Embryonic facial prominence (tissue), 1 donor: ENCODE data around the gene SYTL5.

Source experiments
- DNase-seq: peaks from one replicate; pipeline ENCODE4 v3.0.0-alpha.2; 2016; ENCODE audit errors: extremely low spot score

Gene SYTL5

GRCh38 chrX:38089173-38089982, 83.0 kb downstream of the SYTL5 start:
- no peak for DNase-seq

DNA sequence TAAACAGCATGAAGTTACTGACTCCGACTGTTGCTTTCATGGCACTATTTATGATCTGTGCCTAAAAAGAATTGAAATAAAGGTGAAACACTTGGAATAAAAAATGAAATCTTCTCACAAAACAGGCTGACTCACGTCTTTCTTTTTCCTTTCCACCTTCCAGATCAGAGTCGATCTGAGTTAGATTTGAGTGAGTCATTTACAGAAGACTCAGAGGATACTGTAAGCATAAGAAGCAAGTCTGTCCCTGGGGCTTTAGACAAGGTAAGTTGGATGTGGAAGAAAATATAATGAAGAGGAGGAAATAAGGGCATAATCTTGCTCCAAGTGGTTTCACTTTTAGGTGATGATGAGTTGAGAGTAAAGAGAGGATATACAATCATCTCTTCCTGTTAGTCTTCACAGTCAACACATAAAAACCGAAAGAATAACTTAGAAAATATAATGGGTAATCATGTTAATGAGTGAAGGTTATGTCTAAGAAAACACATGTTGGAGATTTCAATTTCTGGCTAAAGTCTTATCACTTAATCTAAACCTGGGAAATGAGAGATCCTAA, 89.7 kb downstream of the SYTL5 start:
- no peak for DNase-seq

GRCh38 chrX:38099688-38100087, 93.3 kb downstream of the SYTL5 start:
- no peak for DNase-seq

GRCh38 chrX:38102240-38102639, 95.9 kb downstream of the SYTL5 start:
- no peak for DNase-seq

GRCh38 chrX:38102875-38103274, 96.5 kb downstream of the SYTL5 start:
- no peak for DNase-seq

DNA sequence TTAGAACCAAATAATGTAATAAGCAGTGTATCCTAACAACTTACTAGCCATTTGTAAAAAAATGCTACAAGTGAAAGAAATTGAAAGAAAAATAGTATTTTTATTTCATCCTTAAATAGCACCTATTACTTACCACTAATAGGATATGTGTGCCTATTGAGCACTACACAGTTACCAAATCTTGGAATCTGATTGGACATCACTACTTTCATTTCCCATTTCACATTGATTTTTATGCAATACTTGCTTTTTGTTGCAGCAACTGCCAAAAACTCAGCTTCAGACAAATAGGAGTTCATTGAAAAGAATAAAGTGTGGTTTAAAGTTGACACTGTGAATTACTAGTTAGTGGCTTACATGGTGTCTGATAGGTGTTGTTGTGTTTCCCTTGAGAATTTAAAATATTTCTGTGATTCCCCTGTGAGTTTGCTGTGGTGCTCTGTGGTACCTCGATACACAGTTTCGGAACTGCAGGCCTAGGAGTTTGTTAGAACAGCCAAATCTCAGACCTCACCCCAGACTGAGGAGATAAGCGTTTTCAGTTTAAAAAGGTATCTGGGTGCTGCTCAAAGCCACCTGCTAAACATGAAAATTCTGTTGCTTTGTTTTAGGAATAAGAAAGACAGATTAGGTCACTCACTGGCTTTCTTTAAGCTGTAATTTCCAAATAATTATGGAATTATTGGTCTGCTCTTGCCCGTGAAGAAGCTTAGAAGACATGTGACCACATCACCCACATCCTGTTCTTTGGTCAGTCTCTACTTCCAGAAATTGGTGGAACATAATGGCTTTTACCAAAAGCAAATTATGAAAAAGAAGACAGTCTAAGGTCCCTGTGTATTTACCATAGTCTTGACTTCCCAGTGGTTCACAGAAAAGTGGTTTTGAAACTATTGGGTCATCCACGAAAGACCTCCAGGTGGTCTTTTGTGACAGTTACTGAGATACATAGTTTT, 97.8 kb downstream of the SYTL5 start:
- DNase-seq: no peak

- no peak for DNase-seq
Observed at GRCh38 chrX:38105216-38105725, 98.9 kb downstream of the SYTL5 start.

DNA sequence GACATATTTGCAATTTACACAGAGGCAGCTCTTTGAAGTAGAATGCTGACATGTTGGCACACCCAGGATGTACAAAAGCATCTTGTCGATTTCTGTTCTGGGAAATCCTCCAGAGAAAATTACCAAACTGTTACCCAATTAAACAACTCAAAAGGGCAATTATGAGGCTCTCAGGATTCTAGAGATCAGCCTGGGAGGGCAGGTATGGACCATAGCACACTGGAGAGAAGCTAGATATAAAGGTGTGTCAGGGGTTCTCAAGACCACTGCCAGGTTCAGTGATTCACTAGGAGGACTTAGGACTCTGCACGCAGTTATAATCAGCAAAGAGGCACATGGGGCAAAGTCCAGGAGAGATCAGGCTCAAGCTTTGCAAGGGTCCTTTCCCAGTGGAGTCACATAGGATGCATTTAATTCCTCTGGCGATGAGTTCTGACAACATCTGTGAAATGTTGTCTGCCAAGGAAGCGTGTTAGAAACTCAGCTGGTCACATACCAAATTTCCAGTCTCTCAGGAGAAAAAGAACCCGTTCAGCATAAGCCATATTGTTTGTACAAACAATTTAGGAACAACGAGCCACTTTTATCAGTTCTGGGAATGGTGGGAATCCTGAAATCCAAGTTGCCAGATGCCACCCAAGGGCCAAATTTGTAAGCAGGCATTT, 100.8 kb downstream of the SYTL5 start:
- DNase-seq: no peak

DNA sequence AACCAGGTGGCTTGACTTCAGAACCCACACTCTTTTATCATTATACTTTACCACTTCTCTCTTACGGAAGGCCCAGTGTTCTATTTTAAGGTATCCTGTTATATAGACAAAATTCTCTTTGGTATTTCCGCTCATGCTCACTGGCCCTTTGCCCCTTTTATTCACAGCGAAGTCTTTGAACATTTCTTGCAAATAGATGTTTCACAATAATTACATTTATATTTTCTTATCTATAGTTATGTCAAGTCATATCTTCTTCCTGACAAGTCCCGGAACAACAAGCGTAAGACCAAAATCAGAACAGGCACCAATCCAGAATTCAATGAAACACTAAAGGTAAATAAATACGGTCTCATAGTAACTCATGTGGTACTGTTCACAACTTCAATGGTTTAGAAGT, 102.0 kb downstream of the SYTL5 start:
- no peak for DNase-seq

GRCh38 chrX:38109042-38109898, 102.9 kb downstream of the SYTL5 start:
- no peak for DNase-seq

GRCh38 chrX:38110231-38110630, 103.9 kb downstream of the SYTL5 start:
- DNase-seq: no peak

DNA sequence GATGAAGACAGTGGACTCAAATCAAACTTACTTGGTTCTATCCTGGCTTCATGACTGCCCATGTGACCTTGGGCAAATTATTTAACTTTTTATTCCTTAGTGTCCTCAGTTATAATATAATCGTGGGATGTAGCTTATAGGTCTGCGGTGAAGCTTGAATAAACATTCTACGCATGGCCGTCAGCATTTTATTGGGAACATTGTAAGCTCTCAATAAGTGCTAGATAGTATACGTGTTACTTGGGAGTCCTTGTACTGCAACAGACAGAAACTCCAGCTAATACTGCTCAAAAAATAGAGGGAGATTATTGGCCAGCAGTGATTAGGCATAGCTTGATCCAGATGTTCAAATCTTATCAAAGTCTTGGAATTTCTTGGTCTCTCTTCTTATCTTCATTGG, 104.8 kb downstream of the SYTL5 start:
- DNase-seq: no peak

DNA sequence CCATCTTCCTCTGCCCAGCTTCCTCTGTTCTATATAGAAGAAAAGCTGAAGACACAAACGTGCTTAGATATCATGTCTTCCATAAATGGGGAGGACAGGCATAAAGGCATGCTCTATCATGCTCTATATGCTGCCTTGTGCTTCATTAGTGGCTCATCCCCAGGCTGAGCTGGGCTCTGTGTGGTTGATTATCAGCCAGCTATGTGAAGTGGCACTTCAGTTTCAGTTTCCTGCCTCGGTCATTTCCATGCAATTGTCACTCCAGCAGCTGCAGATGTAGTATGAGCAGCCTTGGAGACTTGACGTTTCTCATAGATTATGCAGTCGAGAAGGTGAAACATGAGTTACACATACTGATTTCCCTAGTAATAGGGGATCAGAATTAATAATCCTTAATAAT, 106.2 kb downstream of the SYTL5 start:
- no peak for DNase-seq

GRCh38 chrX:38116706-38117105, 110.4 kb downstream of the SYTL5 start:
- no peak for DNase-seq

DNA sequence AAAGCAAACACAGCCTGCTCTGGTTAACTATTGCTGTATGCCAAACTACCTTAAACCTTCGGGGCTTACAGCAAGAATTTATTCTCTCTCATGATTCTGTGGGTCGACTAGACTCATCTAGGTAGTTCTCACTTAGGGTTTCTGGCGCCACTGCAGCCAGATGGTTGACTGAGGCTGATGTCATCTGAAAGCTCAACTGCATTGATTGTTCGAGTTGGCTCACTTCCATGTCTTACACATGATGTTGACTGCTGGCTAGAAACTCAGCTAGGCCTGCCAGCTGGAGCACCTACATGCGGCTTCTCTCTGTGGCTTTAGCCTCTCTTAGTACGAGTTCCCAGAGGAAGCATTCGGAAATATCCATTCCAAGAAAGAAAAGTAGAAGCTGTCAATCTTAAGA, 111.1 kb downstream of the SYTL5 start:
- no peak for DNase-seq

DNA sequence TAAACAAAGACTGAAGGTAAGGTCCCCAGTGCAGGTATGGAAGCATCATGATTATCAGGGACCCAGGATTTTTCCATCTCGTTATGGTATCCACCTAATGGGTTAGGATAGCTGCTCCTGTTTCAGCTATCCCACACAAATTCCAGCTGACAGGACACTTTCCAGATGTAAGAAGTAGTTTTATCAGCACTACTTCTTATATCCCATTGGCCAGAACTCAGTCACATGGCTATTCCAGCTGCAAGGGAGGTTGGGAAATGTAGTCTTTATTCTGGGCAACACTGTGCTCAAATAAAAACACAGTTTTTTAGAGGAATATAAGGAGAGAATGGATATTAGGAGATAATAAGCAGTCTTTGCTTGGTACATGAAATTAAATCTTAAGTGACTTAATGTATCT, 117.6 kb downstream of the SYTL5 start:
- DNase-seq: no peak

GRCh38 chrX:38126179-38126578, 119.8 kb downstream of the SYTL5 start:
- no peak for DNase-seq

DNA sequence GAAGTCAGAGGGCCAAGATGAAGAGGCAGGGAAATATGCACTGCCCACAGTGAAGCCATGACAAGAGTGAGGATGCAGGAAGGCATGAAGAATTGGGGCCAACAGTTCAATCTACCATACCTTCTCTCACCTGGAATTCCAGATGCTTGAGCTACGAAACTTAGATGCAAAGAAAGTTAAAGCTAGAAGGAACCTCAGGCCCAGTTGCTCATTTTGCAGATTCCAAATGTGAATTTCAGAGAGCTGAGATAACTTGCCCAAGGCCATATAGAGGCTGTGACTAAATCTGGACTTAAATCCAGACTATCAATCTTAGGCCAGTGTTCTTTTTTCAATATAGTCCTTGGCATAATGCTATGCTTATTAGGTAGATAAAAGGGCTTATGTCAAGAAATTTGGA, 121.6 kb downstream of the SYTL5 start:
- no peak for DNase-seq

DNA sequence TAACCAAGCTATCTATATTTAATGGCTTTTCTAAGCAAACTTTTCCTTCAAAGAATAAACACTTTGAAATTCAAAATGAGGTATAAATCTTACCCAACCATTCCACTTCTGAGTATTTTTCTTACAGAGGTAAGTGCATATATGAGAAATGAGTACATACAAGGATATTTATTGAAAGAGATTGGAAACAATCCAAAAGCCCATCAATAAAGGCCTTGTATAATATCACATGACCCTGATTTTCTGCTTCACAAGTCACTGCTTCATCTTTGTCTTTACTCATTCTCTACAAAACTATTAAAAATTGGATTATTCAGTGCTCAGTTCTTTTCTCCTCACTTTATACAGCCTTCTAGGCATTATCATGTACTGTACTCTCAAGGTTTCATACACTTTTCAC, 123.0 kb downstream of the SYTL5 start:
- no peak for DNase-seq

DNA sequence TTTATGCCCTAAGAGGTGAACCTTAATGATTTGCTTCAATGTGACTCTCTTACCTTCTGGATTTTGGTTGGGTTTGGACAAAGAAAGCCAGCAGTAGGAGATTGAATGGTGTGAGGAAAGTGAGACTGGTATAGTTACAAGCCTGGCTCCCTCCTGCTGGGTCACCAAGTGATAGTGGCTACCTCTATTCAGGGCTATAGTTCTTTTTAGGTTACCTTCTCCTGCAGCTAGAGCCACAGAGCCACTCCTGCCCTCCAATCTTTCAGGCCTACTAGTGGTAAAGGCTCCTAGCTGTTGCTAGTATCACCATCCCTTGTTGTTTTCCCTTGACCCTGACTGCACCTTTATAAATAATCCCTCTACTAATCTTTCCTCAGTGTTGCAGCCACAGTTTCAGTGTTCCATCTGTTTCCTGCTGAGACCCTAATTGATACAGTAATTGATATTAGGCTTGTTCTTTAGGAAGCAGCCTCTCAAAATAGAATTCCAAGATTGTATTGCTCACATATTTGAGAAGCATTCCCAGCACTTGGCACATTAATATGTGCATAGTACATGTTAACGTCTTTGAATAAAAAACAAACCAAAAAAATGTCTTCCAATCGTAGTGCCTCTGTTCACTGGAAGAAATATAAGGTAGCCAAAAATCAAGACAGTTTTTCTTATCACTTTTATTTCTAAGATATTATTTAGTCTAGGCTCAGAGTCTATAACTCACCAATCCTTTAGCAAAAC, 132.0 kb downstream of the SYTL5 start:
- no peak for DNase-seq
